NB4 (cell line): ENCODE data around the gene TLE3.

ENCODE experiments used
- MYC ChIP-seq: IDR thresholded peaks from 2 replicates; pipeline ENCODE4 v1.6.1; 2011; ENCODE audit warnings: low read depth, low read length
- POLR2A ChIP-seq: IDR thresholded peaks from 2 replicates; pipeline ENCODE4 v1.6.1; 2011; ENCODE audit warnings: mild to moderate bottlenecking; ENCODE audit not compliant: insufficient read length; ENCODE audit errors: extremely low read depth
- TF ChIP-seq, protein P1 (sequence below): IDR thresholded peaks from one replicate; pipeline ENCODE4 v1.5.1; 2012; ENCODE audit warnings: low read depth, low read length
- TF ChIP-seq, protein P2 (sequence below): IDR thresholded peaks from 2 replicates; pipeline ENCODE4 v1.6.1; 2011; ENCODE audit warnings: low read depth, low read length

DNA sequence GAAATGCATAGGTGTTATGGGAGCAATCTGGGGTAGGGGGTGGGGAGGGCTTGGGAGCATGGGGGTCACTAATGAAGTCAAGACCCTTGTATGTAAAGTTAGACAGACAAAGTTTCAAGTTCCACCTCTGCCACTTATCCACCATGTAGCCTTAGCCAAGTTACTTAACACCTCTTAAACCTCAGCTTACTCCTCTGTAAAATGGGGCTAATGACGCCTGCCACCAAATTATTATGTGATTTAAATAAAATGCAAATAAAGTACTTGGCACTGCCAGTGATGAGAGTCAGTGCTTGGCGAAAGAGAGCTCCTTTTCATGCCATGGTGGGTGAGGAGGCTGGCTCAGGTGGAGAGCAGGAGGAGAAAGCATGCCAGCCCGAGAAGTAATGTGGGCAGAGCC lies 18.6 kb upstream of the TLE3 start:
- TF ChIP-seq, protein P1, sequence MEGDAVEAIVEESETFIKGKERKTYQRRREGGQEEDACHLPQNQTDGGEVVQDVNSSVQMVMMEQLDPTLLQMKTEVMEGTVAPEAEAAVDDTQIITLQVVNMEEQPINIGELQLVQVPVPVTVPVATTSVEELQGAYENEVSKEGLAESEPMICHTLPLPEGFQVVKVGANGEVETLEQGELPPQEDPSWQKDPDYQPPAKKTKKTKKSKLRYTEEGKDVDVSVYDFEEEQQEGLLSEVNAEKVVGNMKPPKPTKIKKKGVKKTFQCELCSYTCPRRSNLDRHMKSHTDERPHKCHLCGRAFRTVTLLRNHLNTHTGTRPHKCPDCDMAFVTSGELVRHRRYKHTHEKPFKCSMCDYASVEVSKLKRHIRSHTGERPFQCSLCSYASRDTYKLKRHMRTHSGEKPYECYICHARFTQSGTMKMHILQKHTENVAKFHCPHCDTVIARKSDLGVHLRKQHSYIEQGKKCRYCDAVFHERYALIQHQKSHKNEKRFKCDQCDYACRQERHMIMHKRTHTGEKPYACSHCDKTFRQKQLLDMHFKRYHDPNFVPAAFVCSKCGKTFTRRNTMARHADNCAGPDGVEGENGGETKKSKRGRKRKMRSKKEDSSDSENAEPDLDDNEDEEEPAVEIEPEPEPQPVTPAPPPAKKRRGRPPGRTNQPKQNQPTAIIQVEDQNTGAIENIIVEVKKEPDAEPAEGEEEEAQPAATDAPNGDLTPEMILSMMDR, result no peak
- TF ChIP-seq POLR2A, result no peak
- TF ChIP-seq, protein P2, sequence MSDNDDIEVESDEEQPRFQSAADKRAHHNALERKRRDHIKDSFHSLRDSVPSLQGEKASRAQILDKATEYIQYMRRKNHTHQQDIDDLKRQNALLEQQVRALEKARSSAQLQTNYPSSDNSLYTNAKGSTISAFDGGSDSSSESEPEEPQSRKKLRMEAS, result no peak
- no peak for TF ChIP-seq MYC
